Body of pancreas (tissue), 4 donors: Measurements from ENCODE around the gene TLCD3A.

Experiments
- CTCF ChIP-seq, 7 experiments: fragments of 450-650 bp in 4 of 7; fragments of 200-600 bp in 3 of 7; sonication (generic) in 3 of 7; IDR thresholded peaks; one replicate each; pipeline ENCODE4 v1.5.1; 2016 to 2019; ENCODE audit warnings: antibody characterized with exemption in 7 of 7
- POLR2A ChIP-seq, 3 donors: fragments of 450-650 bp; IDR thresholded peaks; one replicate each; pipeline ENCODE4 v1.6.1; 2016; ENCODE audit warnings: antibody characterized with exemption in 3 of 3, mild to moderate bottlenecking in 2 of 3

GRCh38 chr17:731644-732066, 741 bp upstream of the TLCD3A start:
- TF ChIP-seq CTCF (IDR thresholded peaks at IDR 0.05) (no peak), POLR2A (IDR thresholded peaks at IDR 0.05) (no peak)
